HepG2 (cell line): ENCODE results near the gene COPS7A. TPM values are rescaled to one million over a fixed set of nuclear protein-coding genes. Genes with fewer than 3 reads are reported as not detected.

ENCODE experiments used
- ATAC-seq: fragments of 200-7000 bp; cut with Tn5 transposase; 3 replicates; pipeline ENCODE4 v1.9.1; 2020; ENCODE audit warnings: mild to moderate bottlenecking, moderate library complexity
- BruUV-seq: library from RNA; stranded (reverse); fragments of 400-500 nt; replicated peaks from 2 replicates; lab custom pipeline; 2021; lab: Mats Ljungman, UMichigan
- CTCF ChIA-PET: fragments of 300-600 bp; formaldehyde crosslinking; extraction: SDS; loops from one replicate; lab custom pipeline; 2021; ENCODE audit warnings: low total read pairs, inconsistent platforms, low intra/inter-chr PET ratio; lab: Yijun Ruan, JAX
- POLR2A ChIA-PET: fragments of 350-600 bp; sonication (Branson Sonifier 250); formaldehyde crosslinking; loops from one replicate; lab custom pipeline; 2020; ENCODE audit warnings: antibody characterized with exemption, inconsistent platforms; lab: Yijun Ruan, JAX
- DNase-seq: peaks from one replicate; pipeline ENCODE4 v3.0.0-alpha.2; 2015; ENCODE audit warnings: low spot score
- FAIRE-seq: peaks from 3 replicates; lab custom pipeline; 2011; peaks lifted over from hg19 to GRCh38; lab: Jason Lieb, UNC
- H2AFZ ChIP-seq: one replicate; pipeline ENCODE4 v1.6.1; 2011; ENCODE audit warnings: low read length, inconsistent platforms
- H3K27ac ChIP-seq: fragments of 300-600 bp; 3 replicates; pipeline ENCODE4 v1.8.0; 2011; ENCODE audit warnings: mixed run types, mild to moderate bottlenecking, mixed read lengths, low read length, inconsistent platforms; ENCODE audit not compliant: insufficient read depth; ENCODE audit errors: extremely low read length
- H3K27me3 ChIP-seq, 2 experiments: fragments of 200-600 bp in 1 of 2; 2 replicates in 1 of 2; 3 replicates in 1 of 2; pipeline versions ENCODE4 v1.6.0 to v1.8.0; 2011; ENCODE audit warnings: low read length in 2 of 2, mild to moderate bottlenecking in 2 of 2, moderate library complexity in 2 of 2, inconsistent platforms in 1 of 2; ENCODE audit not compliant: insufficient read depth in 2 of 2, control insufficient read depth in 1 of 2
- H3K36me3 ChIP-seq, 2 experiments: fragments of 200-600 bp in 1 of 2; replicated peaks in 1 of 2; 2 replicates in 1 of 2; 3 replicates in 1 of 2; pipeline versions ENCODE4 v1.5.1 to v1.8.0; 2011; ENCODE audit warnings: low read length in 2 of 2, inconsistent platforms in 1 of 2; ENCODE audit not compliant: insufficient read depth in 2 of 2, control insufficient read depth in 1 of 2
- H3K4me1 ChIP-seq: 2 replicates; pipeline ENCODE4 v1.5.1; 2012; ENCODE audit warnings: low read length, inconsistent platforms; ENCODE audit not compliant: insufficient read depth
- H3K4me2 ChIP-seq: 2 replicates; pipeline ENCODE4 v1.6.0; 2011; ENCODE audit warnings: low read depth, low read length, inconsistent platforms
- H3K4me3 ChIP-seq, 3 experiments: fragments of 200-600 bp in 1 of 3; sonication (generic), shearing (Covaris generic) in 1 of 3; replicated peaks in 1 of 3; 2 replicates each; pipeline ENCODE4 v1.5.1; 2011 to 2016; ENCODE audit warnings: low read length in 3 of 3, inconsistent platforms in 2 of 3, low read depth in 2 of 3, mild to moderate bottlenecking in 2 of 3, control low read depth in 1 of 3, mixed read lengths in 1 of 3; ENCODE audit not compliant: insufficient read depth in 1 of 3
- H3K79me2 ChIP-seq: one replicate; pipeline ENCODE4 v1.6.1; 2011; ENCODE audit warnings: low read length, inconsistent platforms; ENCODE audit not compliant: insufficient read depth
- H3K9ac ChIP-seq: 2 replicates; pipeline ENCODE4 v1.6.0; 2011; ENCODE audit warnings: mild to moderate bottlenecking, low read depth, low read length, inconsistent platforms; ENCODE audit not compliant: insufficient read depth
- H3K9me3 ChIP-seq: 2 replicates; pipeline ENCODE4 v1.5.1; 2012; ENCODE audit warnings: mild to moderate bottlenecking, low read length
- H4K20me1 ChIP-seq: 2 replicates; pipeline ENCODE4 v1.6.0; 2011; ENCODE audit warnings: inconsistent platforms, mild to moderate bottlenecking, low read length, moderate library complexity; ENCODE audit not compliant: insufficient read depth
- ATF2 ChIP-seq: sonication (generic); formaldehyde crosslinking; IDR thresholded peaks from 2 replicates; pipeline ENCODE4 v1.4.0; 2020; ENCODE audit warnings: missing genetic modification reagents
- HNF4A ChIP-seq: sonication (generic); formaldehyde crosslinking; IDR thresholded peaks from 2 replicates; pipeline ENCODE4 v1.4.0; 2020; ENCODE audit warnings: missing genetic modification reagents
- MIER3 ChIP-seq: IDR thresholded peaks from 2 replicates; pipeline ENCODE4 v1.6.1; 2016; ENCODE audit warnings: missing compliant biosample characterization, borderline replicate concordance
- MTF2 ChIP-seq: sonication (generic); formaldehyde crosslinking; IDR thresholded peaks from 2 replicates; pipeline ENCODE4 v1.5.0; 2020; ENCODE audit warnings: missing genetic modification reagents, borderline replicate concordance
- ZMYM4 ChIP-seq: sonication (generic); formaldehyde crosslinking; IDR thresholded peaks from 2 replicates; pipeline ENCODE4 v1.8.1; 2023; ENCODE audit warnings: mild to moderate bottlenecking, missing genetic modification reagents
- WGBS: methylation state at CpG from one replicate; pipeline ENCODE4 v1.1.6; 2017; ENCODE audit warnings: low lambda C conversion rate; 5-methylcytosine and 5-hydroxymethylcytosine counted together
- in situ Hi-C: cut with HindIII; loops from 2 replicates; pipeline ENCODE4 v1.10.0; 2017; ENCODE audit warnings: low pct_unique_long_range_greater_than_20kb; ENCODE audit not compliant: extremely low pct_ligation_motif_present
- intact Hi-C: fragments of 100-400 bp; cut with micrococcal nuclease; formaldehyde crosslinking; loops from one replicate; pipeline ENCODE4 v1.10.0; 2022; ENCODE audit not compliant: unreplicated experiment
- polyA plus RNA-seq, 8 experiments: library from polyadenylated mRNA; depleted of rRNA in 3 of 8; stranded (reverse) in 7 of 8; unstranded in 1 of 8; fragments of >200 nt; fragmentation: Illumina TruSeq in 4 of 8; extraction: Trizol in 4 of 8; gene quantifications; 2 replicates each; pipeline versions ENCODE4 v1.2.1 to v1.2.3, GENCODE V29; 2011 to 2016; ENCODE audit warnings: low read depth in 4 of 8, missing spikeins in 1 of 8, mixed read lengths in 1 of 8; ENCODE audit not compliant: insufficient read depth in 1 of 8
- total RNA-seq, 5 experiments: library from RNA; depleted of rRNA; stranded (reverse); fragments of >200 nt; fragmentation: Illumina TruSeq; extraction: Trizol; gene quantifications; 2 replicates each; pipeline ENCODE4 v1.2.3, GENCODE V29; 2016; ENCODE audit warnings: low read depth in 1 of 5
- TF ChIP-seq, protein P1 (sequence below): sonication (generic); formaldehyde crosslinking; IDR thresholded peaks from 2 replicates; pipeline ENCODE4 v1.8.0; 2022; ENCODE audit warnings: missing genetic modification reagents, mild to moderate bottlenecking, moderate library complexity, borderline replicate concordance

The COPS7A gene
- total and polyA plus RNA-seq, 2 of the 13 experiments (the other 11 are each of a cell fraction or from before 2014, with no cell fraction given), result 40.0 to 73.6 TPM

GRCh38 chr12:6775185-6776174 lies 51.6 kb downstream of the COPS7A start (continued):
- no peak for TF ChIP-seq MTF2 (CRISPR knock-in tag)
- peak; percentile 57; the same call in 1 of the 2 replicates for TF ChIP-seq MIER3 (CRISPR knock-in tag)
- peak; percentile 77 for TF ChIP-seq HNF4A
- TF ChIP-seq, protein P1, sequence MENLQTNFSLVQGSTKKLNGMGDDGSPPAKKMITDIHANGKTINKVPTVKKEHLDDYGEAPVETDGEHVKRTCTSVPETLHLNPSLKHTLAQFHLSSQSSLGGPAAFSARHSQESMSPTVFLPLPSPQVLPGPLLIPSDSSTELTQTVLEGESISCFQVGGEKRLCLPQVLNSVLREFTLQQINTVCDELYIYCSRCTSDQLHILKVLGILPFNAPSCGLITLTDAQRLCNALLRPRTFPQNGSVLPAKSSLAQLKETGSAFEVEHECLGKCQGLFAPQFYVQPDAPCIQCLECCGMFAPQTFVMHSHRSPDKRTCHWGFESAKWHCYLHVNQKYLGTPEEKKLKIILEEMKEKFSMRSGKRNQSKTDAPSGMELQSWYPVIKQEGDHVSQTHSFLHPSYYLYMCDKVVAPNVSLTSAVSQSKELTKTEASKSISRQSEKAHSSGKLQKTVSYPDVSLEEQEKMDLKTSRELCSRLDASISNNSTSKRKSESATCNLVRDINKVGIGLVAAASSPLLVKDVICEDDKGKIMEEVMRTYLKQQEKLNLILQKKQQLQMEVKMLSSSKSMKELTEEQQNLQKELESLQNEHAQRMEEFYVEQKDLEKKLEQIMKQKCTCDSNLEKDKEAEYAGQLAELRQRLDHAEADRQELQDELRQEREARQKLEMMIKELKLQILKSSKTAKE (CRISPR knock-in tag), result peak; percentile 80
- peak; percentile 70; the same call in 1 of the 2 replicates for TF ChIP-seq ATF2 (CRISPR knock-in tag)

GRCh38 chr12:6777386-6777785 lies 53.5 kb downstream of the COPS7A start:
- no peak for FAIRE-seq
- POLR2A ChIA-PET, result interaction anchor here (3.3 to 5.5 kb wide), 2 partner anchors 11 to 24 kb away, joined by 28 to 59 read pairs; partner anchors contain the start of genes MLF2 and PTMS
- Histone ChIP-seq H3K9ac (no peak overlapping the region), H3K36me3 (no peaks in the 10 kb centered on the region), H3K27me3 (peaks cover 2 to 5% of the 10 kb centered on the region in 2 experiments; a peak in 2 of 5 replicates), H3K4me1 (peaks cover 82% of the 10 kb centered on the region), H4K20me1 (no peaks in the 10 kb centered on the region), H3K4me3 (no peak overlapping the region), H3K4me2 (no peak overlapping the region), H2AFZ (no peak overlapping the region), H3K9me3 (no peaks in the 10 kb centered on the region), H3K27ac (no peak overlapping the region), H3K79me2 (no peaks in the 10 kb centered on the region)
- CTCF ChIA-PET, result no interaction called here
- 81% methylated on average over 3 of the region's 5 CpGs for WGBS
- in situ Hi-C loops (no loop called here), intact Hi-C loops (no loop called here)
- no TSS peak for BruUV-seq
- DNase-seq, result no peak
- TF ChIP-seq ZMYM4 (CRISPR knock-in tag), result no peak
- ATAC-seq, result no peak
